GM21576 (cell line): ENCODE measurements around the gene HIC2.
"Not testable (repeated sequence)": the region's sequence is repeated elsewhere in the genome, so short reads cannot be mapped to it uniquely, and the experiment has no call there.

Experiments used
- ATAC-seq: cut with Tn5 transposase; IDR thresholded peaks from one replicate; pipeline ENCODE4 v1.9.1; 2021; ENCODE audit warnings: mild to moderate bottlenecking, moderate library complexity; ENCODE audit not compliant: unreplicated experiment

HIC2 gene

GRCh38 chr22:21449531-21450319 is 32.6 kb downstream of the HIC2 start:
- no peak for ATAC-seq

DNA sequence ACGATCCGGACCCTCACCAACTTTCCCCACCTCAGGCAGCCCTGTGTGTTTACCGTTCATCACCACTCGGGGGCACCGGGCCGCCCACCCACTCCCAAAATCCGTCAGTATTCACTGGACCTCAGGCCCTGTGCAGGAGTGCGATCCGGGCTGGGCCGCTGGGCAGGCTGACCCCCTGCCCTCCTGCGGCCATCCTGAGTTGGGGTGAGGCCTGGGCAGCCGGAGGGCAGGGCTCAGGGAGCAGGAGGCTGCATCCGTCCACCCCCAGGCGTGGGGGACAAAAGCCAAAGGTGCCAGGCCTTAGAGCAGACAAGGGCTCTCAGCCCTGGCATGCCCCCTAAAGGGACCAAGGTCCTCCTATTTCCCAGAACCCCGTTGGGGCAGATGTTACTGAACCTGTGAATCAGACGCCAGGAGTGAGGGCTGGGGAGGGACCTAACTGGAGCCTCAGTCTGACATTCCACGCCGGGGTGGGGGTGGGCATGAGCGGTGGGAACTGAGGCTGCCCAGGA is 33.2 kb downstream of the HIC2 start:
- ATAC-seq: no peak

DNA sequence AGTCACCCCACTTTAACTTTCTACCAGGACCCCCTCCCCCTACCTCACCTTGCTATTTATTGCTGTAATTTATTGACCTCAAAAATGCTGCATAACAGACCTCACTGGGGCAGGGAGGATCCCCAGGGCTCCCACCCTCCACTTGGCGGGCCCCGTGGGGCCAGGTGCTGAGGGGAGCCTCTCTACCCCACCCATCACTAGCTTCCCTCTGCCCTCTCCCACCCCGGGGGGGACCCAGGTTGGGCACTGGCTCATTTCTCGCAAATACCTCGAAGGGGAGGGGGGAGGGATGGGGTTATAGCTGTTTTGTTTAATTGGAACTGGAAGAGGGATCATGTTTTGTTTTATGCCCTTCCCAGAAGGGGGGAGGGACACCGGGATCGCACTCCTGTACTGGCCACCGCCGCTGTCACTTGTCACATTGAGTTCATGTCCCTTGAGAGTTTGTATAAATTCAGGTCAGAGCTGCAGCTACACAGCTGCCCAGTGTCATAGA is 33.7 kb downstream of the HIC2 start:
- ATAC-seq: no peak

GRCh38 chr22:21451545-21452520 is 34.7 kb downstream of the HIC2 start:
- ATAC-seq: no peak

- ATAC-seq: not testable (repeated sequence)
Observed at GRCh38 chr22:21452666-21453065, 35.5 kb downstream of the HIC2 start.

DNA sequence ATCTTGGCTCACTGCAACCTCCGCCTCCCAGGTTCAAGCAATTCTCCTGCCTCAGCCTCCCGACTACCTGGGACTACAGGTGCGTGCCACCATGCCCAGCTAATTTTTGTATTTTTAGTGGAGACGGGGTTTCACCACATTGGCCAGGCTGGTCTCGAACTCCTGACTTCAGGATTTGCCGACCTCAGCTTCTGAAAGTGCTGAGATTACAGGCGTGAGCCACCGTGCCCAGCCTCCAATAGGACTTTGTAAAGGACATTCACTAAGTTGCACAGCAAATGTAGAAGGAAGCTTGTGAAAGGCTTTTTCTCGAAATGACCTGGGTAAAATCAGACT is 37.8 kb downstream of the HIC2 start:
- not testable (repeated sequence) for ATAC-seq

DNA sequence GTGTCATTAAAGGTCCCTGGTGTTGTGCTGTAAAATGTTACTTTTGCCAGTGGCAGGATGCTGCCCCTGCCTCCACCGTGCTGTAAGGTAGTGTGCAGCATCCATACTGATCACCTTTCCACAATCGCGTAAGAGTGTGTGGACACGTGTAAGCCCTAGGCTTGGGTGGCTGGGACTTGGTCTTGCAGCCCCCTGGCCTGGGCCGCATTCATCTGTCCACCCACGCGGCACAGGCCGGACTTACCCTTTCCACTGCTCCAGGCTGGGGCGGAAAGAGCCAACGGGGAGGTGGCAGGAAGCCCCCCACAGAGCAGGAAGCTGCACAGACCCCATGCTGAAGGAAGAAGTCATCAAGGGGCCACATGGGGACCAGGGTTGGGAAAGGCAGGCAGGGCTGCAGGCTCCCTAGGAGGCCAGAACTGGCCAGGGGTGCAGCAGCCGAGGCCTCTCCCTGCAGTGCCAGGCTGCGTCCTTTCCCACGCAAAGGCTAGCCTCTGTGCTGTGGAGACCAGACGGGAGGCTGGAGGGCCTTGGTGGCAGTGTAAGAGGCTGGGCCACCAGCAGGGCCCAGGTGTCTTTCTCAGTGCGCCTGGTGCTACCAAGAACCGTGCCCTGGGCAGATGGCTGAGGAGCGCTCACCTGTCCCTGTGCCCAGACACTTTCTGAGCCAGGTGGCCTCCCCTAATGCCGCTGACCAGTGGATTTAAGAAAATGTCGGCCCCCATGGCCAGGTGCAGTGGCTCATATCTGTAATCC is 38.3 kb downstream of the HIC2 start:
- ATAC-seq: no peak

DNA sequence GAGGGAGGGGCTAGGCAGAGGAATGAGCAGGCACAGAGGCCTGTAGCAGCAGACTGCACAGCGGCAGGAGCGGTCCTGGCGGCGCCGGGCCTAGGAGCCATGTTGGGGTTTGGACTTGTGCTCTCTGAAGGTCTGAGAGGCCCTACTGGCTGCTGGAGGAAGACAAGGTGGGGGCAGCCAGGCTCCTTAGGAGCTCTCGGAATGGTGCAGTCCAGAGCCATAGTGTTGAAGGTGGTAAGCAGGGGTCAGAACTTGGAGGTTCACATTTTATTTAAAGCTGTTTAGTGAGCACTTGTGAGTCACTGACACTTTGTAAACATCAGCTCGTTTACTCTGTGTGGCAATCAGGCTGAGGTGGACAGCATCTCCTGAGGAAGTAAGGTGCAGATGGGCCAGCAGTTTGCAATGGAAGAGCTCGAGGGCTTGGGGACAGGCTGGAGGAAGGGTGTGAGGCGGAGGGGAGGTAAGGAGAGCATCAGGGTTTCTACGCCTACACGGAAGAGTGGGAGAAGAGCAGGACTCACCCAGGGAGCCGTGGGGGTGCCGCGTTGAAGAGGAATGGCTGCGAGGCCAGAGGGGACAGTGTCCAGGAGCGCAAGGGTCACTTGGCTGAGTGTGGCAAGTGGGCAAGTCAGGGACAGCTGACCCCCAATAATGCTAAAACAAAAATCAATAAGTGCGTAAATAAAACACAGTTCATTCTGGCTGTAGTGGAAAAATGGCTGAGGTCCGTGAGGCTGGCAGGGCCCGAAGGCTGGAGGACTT is 40.0 kb downstream of the HIC2 start:
- ATAC-seq: no peak

- not testable (repeated sequence) for ATAC-seq
Observed at GRCh38 chr22:21462672-21463071, 45.5 kb downstream of the HIC2 start.

GRCh38 chr22:21467337-21468193 is 50.4 kb downstream of the HIC2 start, which contains the start of gene TMEM191C:
TMEM191C (plus strand) TSS chr22:21467387; CDS start chr22:21467460, 73 bp downstream.
- not testable (repeated sequence) for ATAC-seq

- ATAC-seq: peak; percentile 86
Observed at GRCh38 chr22:21468194-21469096, 51.3 kb downstream of the HIC2 start.

GRCh38 chr22:21469097-21469994 is 52.2 kb downstream of the HIC2 start:
- ATAC-seq: not testable (repeated sequence)

DNA sequence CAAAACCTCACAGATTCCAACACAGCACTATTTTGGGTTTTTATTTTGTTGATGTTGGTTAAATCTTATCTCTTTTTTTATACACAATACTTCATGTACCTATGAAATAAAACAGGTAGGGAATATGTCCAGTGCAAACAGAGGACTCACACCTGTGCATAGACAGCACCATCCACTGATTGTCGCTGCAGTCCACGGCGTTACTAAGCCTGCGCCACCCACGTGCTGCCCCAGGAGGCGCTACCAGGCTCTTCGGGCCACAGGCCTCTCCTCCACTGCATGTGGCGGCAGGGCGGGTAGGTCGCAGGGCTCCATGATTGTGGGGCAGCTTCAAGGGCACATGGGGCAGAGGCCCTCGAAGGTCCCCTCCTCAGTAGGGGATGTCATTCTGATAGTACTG is 55.8 kb downstream of the HIC2 start:
- ATAC-seq: not testable (repeated sequence)

- not testable (repeated sequence) for ATAC-seq
Observed at GRCh38 chr22:21473664-21474063, 56.5 kb downstream of the HIC2 start.

DNA sequence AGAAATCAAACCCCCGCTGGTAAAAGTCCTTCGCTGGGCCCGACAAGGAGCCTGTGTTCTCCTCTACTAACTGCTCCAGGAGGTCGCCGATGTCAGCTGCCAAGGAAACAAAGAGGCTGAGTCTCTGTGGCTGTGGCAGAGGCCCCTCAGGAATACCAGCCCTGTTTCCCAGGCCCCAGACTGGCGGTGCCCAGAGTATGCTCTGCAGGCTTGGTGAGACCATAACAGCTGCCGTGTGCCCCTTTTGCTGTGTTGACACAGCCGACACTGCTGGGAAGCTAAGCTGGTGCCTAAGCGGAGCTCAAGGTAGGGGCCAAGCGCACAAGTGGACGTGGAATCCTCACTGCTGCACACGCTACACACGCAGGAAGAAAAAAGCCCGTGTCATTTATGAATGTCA is 66.9 kb downstream of the HIC2 start:
- not testable (repeated sequence) for ATAC-seq

DNA sequence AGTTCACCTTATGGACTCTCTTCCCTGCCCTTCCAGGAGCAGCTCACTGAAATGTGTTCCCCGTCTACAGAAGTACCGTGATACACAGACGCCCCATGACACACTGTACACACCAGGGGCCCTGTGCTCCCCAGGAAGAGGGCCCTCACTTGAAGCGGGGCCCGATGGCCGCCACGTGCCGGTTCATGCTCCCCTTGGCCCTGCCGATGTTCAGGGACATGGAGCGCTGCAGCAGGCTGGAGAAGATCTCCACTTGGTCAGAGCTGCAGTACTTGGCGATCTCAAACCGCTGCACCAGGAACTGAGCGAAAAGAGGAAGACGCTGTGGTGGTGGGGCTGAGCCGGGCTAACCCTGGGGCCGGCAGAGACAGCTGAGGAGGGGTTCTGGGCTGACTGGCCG is 70.6 kb downstream of the HIC2 start:
- not testable (repeated sequence) for ATAC-seq

DNA sequence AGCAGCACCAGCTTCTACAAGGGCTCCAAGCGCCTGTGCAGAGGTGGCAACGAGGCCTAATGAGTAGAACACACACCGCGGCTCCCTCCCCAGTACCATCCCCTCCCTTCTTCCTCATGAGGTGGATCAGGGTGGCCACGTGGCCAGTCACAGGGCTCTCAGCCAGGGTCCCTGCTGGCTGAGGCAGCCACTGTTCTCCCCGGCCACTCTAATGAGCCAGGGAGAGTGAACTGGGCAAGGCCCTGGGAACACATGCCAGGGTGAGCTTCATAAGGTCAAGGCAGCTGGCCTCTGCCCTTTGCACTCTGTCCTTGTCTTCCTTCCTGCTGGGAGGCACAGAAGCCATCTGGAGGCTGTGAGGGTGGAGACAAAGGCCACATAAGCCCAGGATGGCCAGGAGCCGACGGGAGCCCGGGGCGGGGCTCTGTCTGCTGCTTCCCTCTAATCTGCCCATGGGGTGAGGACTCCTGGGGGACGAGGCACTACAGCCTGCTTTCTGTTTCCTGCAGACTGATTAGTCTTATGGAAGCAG is 72.0 kb downstream of the HIC2 start:
- ATAC-seq: not testable (repeated sequence)
